D721Med (cell line): Measurements from ENCODE around the gene SLC25A39.
"Not testable (repeated sequence)": the region's sequence is repeated elsewhere in the genome, so short reads cannot be mapped to it uniquely, and the experiment has no call there.

Experiments used
- DNase-seq: peaks from one replicate; pipeline ENCODE4 v3.0.0; 2011; ENCODE audit warnings: low spot score; ENCODE audit not compliant: insufficient read length
- FAIRE-seq: peaks from 2 replicates; lab custom pipeline; 2011; peaks lifted over from hg19 to GRCh38; lab: Jason Lieb, UNC
- CTCF ChIP-seq: IDR thresholded peaks from 2 replicates; pipeline ENCODE4 v1.5.1; 2012; ENCODE audit warnings: mild to moderate bottlenecking, control low read depth; ENCODE audit not compliant: insufficient read depth; ENCODE audit errors: missing control alignments

The SLC25A39 gene

GRCh38 chr17:44324571-44325275, at the start of gene SLC25A39:
SLC25A39 (minus strand) TSS chr17:44324823; CDS start chr17:44323562, 1,261 bp downstream.
- no peak for TF ChIP-seq CTCF
- DNase-seq, result peak; percentile 61
- no peak for FAIRE-seq

GRCh38 chr17:44372036-44372435, 47.4 kb upstream of the SLC25A39 start:
- TF ChIP-seq CTCF, result no peak
- no peak for DNase-seq
- FAIRE-seq, result no peak

GRCh38 chr17:44369414-44370023, 44.9 kb upstream of the SLC25A39 start:
- DNase-seq, FAIRE-seq: not testable (repeated sequence)

- DNase-seq, FAIRE-seq: not testable (repeated sequence)
Observed at GRCh38 chr17:44368391-44369243, 44.0 kb upstream of the SLC25A39 start.

GRCh38 chr17:44367231-44367979, 42.8 kb upstream of the SLC25A39 start:
- TF ChIP-seq CTCF, result no peak
- DNase-seq (no peak), FAIRE-seq (no peak)

GRCh38 chr17:44365051-44365450, 40.4 kb upstream of the SLC25A39 start:
- DNase-seq, FAIRE-seq: not testable (repeated sequence)

GRCh38 chr17:44363613-44364159, 39.1 kb upstream of the SLC25A39 start, which contains the start of gene FAM171A2:
FAM171A2 (minus strand) TSS chr17:44363853; CDS start chr17:44363714, 139 bp downstream.
- TF ChIP-seq CTCF, result peak; percentile 62
- FAIRE-seq (no peak), DNase-seq (peak; percentile 81)

GRCh38 chr17:44362949-44363612, 38.5 kb upstream of the SLC25A39 start:
- FAIRE-seq (no peak), DNase-seq (no peak)
- TF ChIP-seq CTCF, result no peak
